Midbrain (tissue), 1 donor: ENCODE measurements around the gene EVX2.

Experiments used
- DNase-seq: peaks from one replicate; lab custom pipeline; 2025; lab: John Stamatoyannopoulos, UW

Gene EVX2

GRCh38 chr2:176122052-176122682, 38.4 kb upstream of the EVX2 start:
- no peak for DNase-seq

GRCh38 chr2:176121190-176122051, 37.7 kb upstream of the EVX2 start:
- DNase-seq: no peak

GRCh38 chr2:176120364-176121189, 36.8 kb upstream of the EVX2 start:
- DNase-seq: no peak

- DNase-seq: no peak
These were observed 35.0 kb upstream of the EVX2 start for GRCh38 chr2:176118601-176119339.

GRCh38 chr2:176117823-176118371, 34.1 kb upstream of the EVX2 start:
- DNase-seq: no peak

- DNase-seq: no peak
These were observed 33.5 kb upstream of the EVX2 start for GRCh38 chr2:176117162-176117822.

- DNase-seq: no peak
These were observed 32.4 kb upstream of the EVX2 start, which contains the start of gene HOXD10 for GRCh38 chr2:176115883-176116813. Gene HOXD10, plus strand, starts transcription at chr2:176116778. Its CDS starts 56 bp downstream, at chr2:176116834.

- no peak for DNase-seq
These were observed 31.3 kb upstream of the EVX2 start for GRCh38 chr2:176114930-176115625.

- DNase-seq: no peak
These were observed 30.6 kb upstream of the EVX2 start for GRCh38 chr2:176114120-176114929.

GRCh38 chr2:176112375-176113302, 28.9 kb upstream of the EVX2 start:
- no peak for DNase-seq

- no peak for DNase-seq
These were observed 28.1 kb upstream of the EVX2 start for GRCh38 chr2:176111846-176112374.

GRCh38 chr2:176111309-176111663, 27.5 kb upstream of the EVX2 start:
- DNase-seq: no peak

GRCh38 chr2:176110415-176111308, 26.9 kb upstream of the EVX2 start:
- no peak for DNase-seq

- no peak for DNase-seq
These were observed 26.2 kb upstream of the EVX2 start for GRCh38 chr2:176109946-176110345.

- no peak for DNase-seq
These were observed 25.6 kb upstream of the EVX2 start for GRCh38 chr2:176109192-176109901.
